Esophagus muscularis mucosa (tissue), 4 donors: ENCODE results near the gene SRSF4. TPM values are rescaled to one million over a fixed set of nuclear protein-coding genes. Genes with fewer than 3 reads are reported as not detected.
A peak's percentile ranks its signal among the peaks of the same experiment; 100 is the strongest.

Experiments
- DNase-seq: peaks from one replicate; pipeline ENCODE4 v3.0.0-alpha.2; 2017; ENCODE audit errors: extremely low spot score
- H3K27ac ChIP-seq, 4 donors: fragments of 200-600 bp; sonication (generic); replicated peaks in 1 of 4; 1 replicate in 3 of 4; 2 replicates in 1 of 4; pipeline ENCODE4 v1.5.1; 2016 to 2019; ENCODE audit warnings: mild to moderate bottlenecking in 1 of 4
- H3K27me3 ChIP-seq, 4 donors: fragments of 200-600 bp; sonication (generic); one replicate each; pipeline versions ENCODE4 v1.5.1 to v1.6.0; 2016 to 2019
- H3K36me3 ChIP-seq, 4 donors: fragments of 200-600 bp; sonication (generic); one replicate each; pipeline ENCODE4 v1.5.1; 2016 to 2019
- H3K4me1 ChIP-seq, 4 donors: fragments of 200-600 bp; sonication (generic); one replicate each; pipeline ENCODE4 v1.5.1; 2016 to 2019
- H3K4me3 ChIP-seq, 4 donors: fragments of 200-600 bp; sonication (generic); 1 replicate in 2 of 4; 2 replicates in 2 of 4; pipeline ENCODE4 v1.5.1; 2016 to 2019; ENCODE audit warnings: mild to moderate bottlenecking in 4 of 4, moderate library complexity in 1 of 4
- H3K9me3 ChIP-seq, 4 donors: fragments of 200-600 bp; sonication (generic); 1 replicate in 3 of 4; 2 replicates in 1 of 4; pipeline ENCODE4 v1.5.1; 2016 to 2019
- EP300 ChIP-seq: sonication (generic); formaldehyde crosslinking; IDR thresholded peaks from one replicate; pipeline ENCODE4 v1.6.1; 2017; ENCODE audit warnings: antibody characterized with exemption
- POLR2A ChIP-seq: fragments of 450-650 bp; IDR thresholded peaks from one replicate; pipeline ENCODE4 v1.6.1; 2017; ENCODE audit warnings: antibody characterized with exemption, moderate library complexity, mild to moderate bottlenecking, low read depth
- POLR2AphosphoS5 ChIP-seq, 2 donors: sonication (generic); formaldehyde crosslinking; IDR thresholded peaks; one replicate each; pipeline ENCODE4 v1.6.1; 2017; ENCODE audit warnings: antibody characterized with exemption in 2 of 2
- WGBS: methylation state at CpG from one replicate; pipeline ENCODE4 v1.1.5; 2018; 5-methylcytosine and 5-hydroxymethylcytosine counted together
- intact Hi-C: fragments of 100-400 bp; cut with DNase I; formaldehyde crosslinking; loops from one replicate; pipeline ENCODE4 v1.15.1; 2023
- total RNA-seq, 4 donors: library from RNA; depleted of rRNA; stranded (reverse); fragments of >200 nt; gene quantifications; one replicate each; pipeline versions ENCODE4 v1.1.0 to v1.2.1, GENCODE V29; 2016
- TF ChIP-seq, protein P1 (sequence below), 3 experiments: fragments of 200-600 bp in 2 of 3; fragments of 450-650 bp in 1 of 3; sonication (generic) in 2 of 3; IDR thresholded peaks; one replicate each; pipeline ENCODE4 v1.5.1; 2017 to 2019; ENCODE audit warnings: antibody characterized with exemption in 3 of 3, mild to moderate bottlenecking in 2 of 3, moderate library complexity in 1 of 3

The SRSF4 gene
- total RNA-seq, 4 donors from 2014 or later, result 90.3 to 113 (median 98.3) TPM

- peaks cover 27 to 68% (median 53%) of the 10 kb centered on the region in 4 donors for H3K4me1 ChIP-seq
- H3K9me3 ChIP-seq, result no peaks in the 10 kb centered on the region
- H3K4me3 ChIP-seq, result peak overlapping the region; percentile 61 to 83 (median 71)
- no CpG with 5 or more reads among the region's 81 CpGs for WGBS
- H3K27ac ChIP-seq, result peak overlapping the region; percentile 98 to 100 (median 98)
- TF ChIP-seq EP300, result no peak
- TF ChIP-seq, protein P1, sequence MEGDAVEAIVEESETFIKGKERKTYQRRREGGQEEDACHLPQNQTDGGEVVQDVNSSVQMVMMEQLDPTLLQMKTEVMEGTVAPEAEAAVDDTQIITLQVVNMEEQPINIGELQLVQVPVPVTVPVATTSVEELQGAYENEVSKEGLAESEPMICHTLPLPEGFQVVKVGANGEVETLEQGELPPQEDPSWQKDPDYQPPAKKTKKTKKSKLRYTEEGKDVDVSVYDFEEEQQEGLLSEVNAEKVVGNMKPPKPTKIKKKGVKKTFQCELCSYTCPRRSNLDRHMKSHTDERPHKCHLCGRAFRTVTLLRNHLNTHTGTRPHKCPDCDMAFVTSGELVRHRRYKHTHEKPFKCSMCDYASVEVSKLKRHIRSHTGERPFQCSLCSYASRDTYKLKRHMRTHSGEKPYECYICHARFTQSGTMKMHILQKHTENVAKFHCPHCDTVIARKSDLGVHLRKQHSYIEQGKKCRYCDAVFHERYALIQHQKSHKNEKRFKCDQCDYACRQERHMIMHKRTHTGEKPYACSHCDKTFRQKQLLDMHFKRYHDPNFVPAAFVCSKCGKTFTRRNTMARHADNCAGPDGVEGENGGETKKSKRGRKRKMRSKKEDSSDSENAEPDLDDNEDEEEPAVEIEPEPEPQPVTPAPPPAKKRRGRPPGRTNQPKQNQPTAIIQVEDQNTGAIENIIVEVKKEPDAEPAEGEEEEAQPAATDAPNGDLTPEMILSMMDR (IDR thresholded peaks at IDR 0.05), result no peak
- no peak for TF ChIP-seq POLR2A
- TF ChIP-seq POLR2AphosphoS5 (IDR thresholded peaks at IDR 0.05), result no peak
- no peak for DNase-seq
- peaks cover 0 to 9% (median 2%) of the 10 kb centered on the region in 4 donors for H3K36me3 ChIP-seq
- intact Hi-C loops, result loop anchor here (2.0 to 5.0 kb wide), 2 partner anchors 59 to 235 kb away; partner anchors contain the start of gene SRSF4
- peaks cover 0 to 7% (median 3%) of the 10 kb centered on the region in 4 donors for H3K27me3 ChIP-seq
These were observed 59.6 kb downstream of the SRSF4 start for GRCh38 chr1:29121936-29122681.

- Histone ChIP-seq H3K36me3 (peaks cover 0 to 12% (median 4%) of the 10 kb centered on the region in 4 donors), H3K27ac (peak overlapping the region; percentile 98 to 100 (median 98)), H3K4me3 (peak overlapping the region; percentile 61 to 83 (median 71)), H3K4me1 (peaks cover 27 to 68% (median 53%) of the 10 kb centered on the region in 4 donors), H3K27me3 (peaks cover 0 to 7% (median 3%) of the 10 kb centered on the region in 4 donors), H3K9me3 (no peaks in the 10 kb centered on the region)
- intact Hi-C loops, result loop anchor here (5.0 kb wide), 1 partner anchor 234 kb away; no protein-coding TSS in a partner anchor
- DNase-seq, result no peak
- WGBS, result no CpG with 5 or more reads among the region's 59 CpGs
- no peak for TF ChIP-seq POLR2AphosphoS5 (IDR thresholded peaks at IDR 0.05)
These were observed 60.2 kb downstream of the SRSF4 start for GRCh38 chr1:29121516-29121935.

- peaks cover 27 to 68% (median 53%) of the 10 kb centered on the region in 4 donors for H3K4me1 ChIP-seq
These were observed 60.7 kb downstream of the SRSF4 start for GRCh38 chr1:29120947-29121485.

DNA sequence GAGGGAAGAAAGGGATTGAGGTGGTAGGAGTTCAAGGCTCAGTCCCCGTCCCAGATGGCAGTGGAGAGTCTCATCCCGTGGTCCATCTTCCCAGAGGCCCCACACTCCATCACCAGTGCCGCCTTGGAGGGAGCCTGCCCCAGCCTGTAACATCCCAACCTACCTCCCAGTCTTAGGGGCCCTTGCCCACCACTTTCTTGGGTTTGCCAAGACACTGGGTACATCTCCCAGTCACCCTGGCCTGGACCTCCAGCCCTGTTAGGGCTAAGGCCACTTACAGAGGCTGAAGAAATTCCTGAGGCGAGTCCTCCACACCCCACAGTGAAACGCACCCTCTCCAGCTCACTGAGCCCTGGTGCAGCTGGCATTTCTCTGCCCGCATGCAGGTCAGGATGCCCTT is 61.3 kb downstream of the SRSF4 start:
- peaks cover 25 to 67% (median 47%) of the 10 kb centered on the region in 4 donors for H3K4me1 ChIP-seq
- peaks cover 0 to 17% (median 11%) of the 10 kb centered on the region in 4 donors for H3K36me3 ChIP-seq
- 92% methylated on average over 6 of the region's 6 CpGs for WGBS
- no peak for DNase-seq
- intact Hi-C loops, result loop anchor here (5.0 kb wide), 1 partner anchor 233 kb away; no protein-coding TSS in a partner anchor
- H3K9me3 ChIP-seq, result no peaks in the 10 kb centered on the region
- TF ChIP-seq POLR2A (no peak), EP300 (no peak), POLR2AphosphoS5 (IDR thresholded peaks at IDR 0.05) (no peak)
- TF ChIP-seq, protein P1 (IDR thresholded peaks at IDR 0.05), result no peak
- peak overlapping the region; percentile 26 to 100 (median 98) for H3K27ac ChIP-seq
- peaks cover 0 to 7% (median 3%) of the 10 kb centered on the region in 4 donors for H3K27me3 ChIP-seq
- H3K4me3 ChIP-seq, result no peak overlapping the region

More at GRCh38 chr1:29120947-29121485, 60.7 kb downstream of the SRSF4 start:
- TF ChIP-seq, protein P1 (IDR thresholded peaks at IDR 0.05), result peak; percentile 29 to 63 (median 39)
- no peak for TF ChIP-seq POLR2AphosphoS5 (IDR thresholded peaks at IDR 0.05)
- H3K27ac ChIP-seq, result peak overlapping the region; percentile 98 to 100 (median 98)
- no peak for DNase-seq
- H3K36me3 ChIP-seq, result peaks cover 0 to 12% (median 5%) of the 10 kb centered on the region in 4 donors
- WGBS, result 78% methylated on average over 4 of the region's 42 CpGs
- H3K4me3 ChIP-seq, result peak overlapping the region; percentile 61 to 83 (median 71)
- intact Hi-C loops, result loop anchor here (5.0 kb wide), 1 partner anchor 234 kb away; no protein-coding TSS in a partner anchor
- H3K27me3 ChIP-seq, result peaks cover 0 to 7% (median 3%) of the 10 kb centered on the region in 4 donors
- no peaks in the 10 kb centered on the region for H3K9me3 ChIP-seq
